ENCODE measurements around the gene ZNF662.

The ZNF662 gene

DNA sequence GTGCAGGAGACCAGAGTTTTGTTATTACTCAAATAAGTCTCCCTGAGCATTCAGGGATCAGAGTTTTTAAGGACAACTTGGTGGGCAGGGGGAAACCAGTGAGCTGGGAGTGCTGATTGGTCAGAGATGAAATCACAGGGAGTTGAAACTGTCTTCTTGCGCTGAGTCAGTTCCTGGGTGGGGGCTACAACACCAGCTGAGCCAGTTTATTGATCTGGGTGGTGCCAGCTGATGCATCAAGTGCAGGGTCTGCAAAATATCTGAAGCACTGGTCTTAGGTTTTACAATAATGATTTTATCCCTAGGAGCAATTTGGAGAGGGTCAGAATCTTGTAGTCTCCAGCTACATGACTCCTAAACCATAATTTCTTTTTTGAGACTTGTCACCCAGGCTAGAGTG, 13.8 kb upstream of the ZNF662 start:
- peaks cover 3% of the 10 kb centered on the region for H3K27me3 ChIP-seq (ENCODE audit: insufficient read depth, poor library complexity, severe bottlenecking)
- DNase-seq (ENCODE audit: low read depth in 1 of 2, low spot score in 1 of 2) = no peak
- no peak overlapping the region for H3K4me3 ChIP-seq (replicated peaks; ENCODE audit: insufficient read depth, low read length)
- H3K27ac ChIP-seq (replicated peaks) = no peak overlapping the region
- TF ChIP-seq SPI1 (IDR thresholded peaks at IDR 0.05; ENCODE audit: borderline replicate concordance, low read depth) = no peak
- TF ChIP-seq GABPA (IDR thresholded peaks at IDR 0.05; ENCODE audit: low read depth) = no peak
- TF ChIP-seq, protein P1, sequence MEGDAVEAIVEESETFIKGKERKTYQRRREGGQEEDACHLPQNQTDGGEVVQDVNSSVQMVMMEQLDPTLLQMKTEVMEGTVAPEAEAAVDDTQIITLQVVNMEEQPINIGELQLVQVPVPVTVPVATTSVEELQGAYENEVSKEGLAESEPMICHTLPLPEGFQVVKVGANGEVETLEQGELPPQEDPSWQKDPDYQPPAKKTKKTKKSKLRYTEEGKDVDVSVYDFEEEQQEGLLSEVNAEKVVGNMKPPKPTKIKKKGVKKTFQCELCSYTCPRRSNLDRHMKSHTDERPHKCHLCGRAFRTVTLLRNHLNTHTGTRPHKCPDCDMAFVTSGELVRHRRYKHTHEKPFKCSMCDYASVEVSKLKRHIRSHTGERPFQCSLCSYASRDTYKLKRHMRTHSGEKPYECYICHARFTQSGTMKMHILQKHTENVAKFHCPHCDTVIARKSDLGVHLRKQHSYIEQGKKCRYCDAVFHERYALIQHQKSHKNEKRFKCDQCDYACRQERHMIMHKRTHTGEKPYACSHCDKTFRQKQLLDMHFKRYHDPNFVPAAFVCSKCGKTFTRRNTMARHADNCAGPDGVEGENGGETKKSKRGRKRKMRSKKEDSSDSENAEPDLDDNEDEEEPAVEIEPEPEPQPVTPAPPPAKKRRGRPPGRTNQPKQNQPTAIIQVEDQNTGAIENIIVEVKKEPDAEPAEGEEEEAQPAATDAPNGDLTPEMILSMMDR (IDR thresholded peaks at IDR 0.05; ENCODE audit: insufficient read depth, low read length) = no peak
- TF ChIP-seq, protein P2, sequence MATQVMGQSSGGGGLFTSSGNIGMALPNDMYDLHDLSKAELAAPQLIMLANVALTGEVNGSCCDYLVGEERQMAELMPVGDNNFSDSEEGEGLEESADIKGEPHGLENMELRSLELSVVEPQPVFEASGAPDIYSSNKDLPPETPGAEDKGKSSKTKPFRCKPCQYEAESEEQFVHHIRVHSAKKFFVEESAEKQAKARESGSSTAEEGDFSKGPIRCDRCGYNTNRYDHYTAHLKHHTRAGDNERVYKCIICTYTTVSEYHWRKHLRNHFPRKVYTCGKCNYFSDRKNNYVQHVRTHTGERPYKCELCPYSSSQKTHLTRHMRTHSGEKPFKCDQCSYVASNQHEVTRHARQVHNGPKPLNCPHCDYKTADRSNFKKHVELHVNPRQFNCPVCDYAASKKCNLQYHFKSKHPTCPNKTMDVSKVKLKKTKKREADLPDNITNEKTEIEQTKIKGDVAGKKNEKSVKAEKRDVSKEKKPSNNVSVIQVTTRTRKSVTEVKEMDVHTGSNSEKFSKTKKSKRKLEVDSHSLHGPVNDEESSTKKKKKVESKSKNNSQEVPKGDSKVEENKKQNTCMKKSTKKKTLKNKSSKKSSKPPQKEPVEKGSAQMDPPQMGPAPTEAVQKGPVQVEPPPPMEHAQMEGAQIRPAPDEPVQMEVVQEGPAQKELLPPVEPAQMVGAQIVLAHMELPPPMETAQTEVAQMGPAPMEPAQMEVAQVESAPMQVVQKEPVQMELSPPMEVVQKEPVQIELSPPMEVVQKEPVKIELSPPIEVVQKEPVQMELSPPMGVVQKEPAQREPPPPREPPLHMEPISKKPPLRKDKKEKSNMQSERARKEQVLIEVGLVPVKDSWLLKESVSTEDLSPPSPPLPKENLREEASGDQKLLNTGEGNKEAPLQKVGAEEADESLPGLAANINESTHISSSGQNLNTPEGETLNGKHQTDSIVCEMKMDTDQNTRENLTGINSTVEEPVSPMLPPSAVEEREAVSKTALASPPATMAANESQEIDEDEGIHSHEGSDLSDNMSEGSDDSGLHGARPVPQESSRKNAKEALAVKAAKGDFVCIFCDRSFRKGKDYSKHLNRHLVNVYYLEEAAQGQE (IDR thresholded peaks at IDR 0.05; ENCODE audit: insufficient replicate concordance, low read depth) = no peak
- TF ChIP-seq POLR2AphosphoS5 (IDR thresholded peaks at IDR 0.05; ENCODE audit: low read depth) = no peak

DNA sequence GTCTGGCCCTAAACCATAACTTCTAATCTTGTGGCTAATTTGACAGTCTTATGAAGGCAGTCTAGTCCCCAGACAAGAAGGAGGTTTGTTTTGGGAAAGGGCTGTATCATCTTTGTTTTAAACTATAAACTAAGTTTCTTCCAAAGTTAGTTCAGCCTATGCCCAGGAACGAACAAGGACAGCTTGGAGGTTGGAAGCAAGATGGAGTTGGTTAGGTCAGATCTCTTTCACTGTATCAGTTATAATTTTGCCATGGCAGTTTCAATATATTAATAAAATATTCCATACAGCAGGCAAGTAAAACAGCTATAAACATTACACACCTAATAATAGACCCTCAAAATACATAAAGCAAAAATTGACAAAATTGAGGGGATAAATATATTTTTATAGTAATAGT, 13.1 kb upstream of the ZNF662 start:
- Histone ChIP-seq H3K27ac (replicated peaks) (no peak overlapping the region), H3K27me3 (ENCODE audit: insufficient read depth, poor library complexity, severe bottlenecking) (peaks cover 3% of the 10 kb centered on the region), H3K4me3 (replicated peaks; ENCODE audit: insufficient read depth, low read length) (no peak overlapping the region)
- DNase-seq (ENCODE audit: low read depth in 1 of 2, low spot score in 1 of 2) = no peak
- TF ChIP-seq, protein P1 (IDR thresholded peaks at IDR 0.05; ENCODE audit: insufficient read depth, low read length) = no peak
- TF ChIP-seq GABPA (IDR thresholded peaks at IDR 0.05; ENCODE audit: low read depth) = no peak
- no peak for TF ChIP-seq SPI1 (IDR thresholded peaks at IDR 0.05; ENCODE audit: borderline replicate concordance, low read depth)
- TF ChIP-seq, protein P2 (IDR thresholded peaks at IDR 0.05; ENCODE audit: insufficient replicate concordance, low read depth) = no peak
- no peak for TF ChIP-seq POLR2AphosphoS5 (IDR thresholded peaks at IDR 0.05; ENCODE audit: low read depth)

DNA sequence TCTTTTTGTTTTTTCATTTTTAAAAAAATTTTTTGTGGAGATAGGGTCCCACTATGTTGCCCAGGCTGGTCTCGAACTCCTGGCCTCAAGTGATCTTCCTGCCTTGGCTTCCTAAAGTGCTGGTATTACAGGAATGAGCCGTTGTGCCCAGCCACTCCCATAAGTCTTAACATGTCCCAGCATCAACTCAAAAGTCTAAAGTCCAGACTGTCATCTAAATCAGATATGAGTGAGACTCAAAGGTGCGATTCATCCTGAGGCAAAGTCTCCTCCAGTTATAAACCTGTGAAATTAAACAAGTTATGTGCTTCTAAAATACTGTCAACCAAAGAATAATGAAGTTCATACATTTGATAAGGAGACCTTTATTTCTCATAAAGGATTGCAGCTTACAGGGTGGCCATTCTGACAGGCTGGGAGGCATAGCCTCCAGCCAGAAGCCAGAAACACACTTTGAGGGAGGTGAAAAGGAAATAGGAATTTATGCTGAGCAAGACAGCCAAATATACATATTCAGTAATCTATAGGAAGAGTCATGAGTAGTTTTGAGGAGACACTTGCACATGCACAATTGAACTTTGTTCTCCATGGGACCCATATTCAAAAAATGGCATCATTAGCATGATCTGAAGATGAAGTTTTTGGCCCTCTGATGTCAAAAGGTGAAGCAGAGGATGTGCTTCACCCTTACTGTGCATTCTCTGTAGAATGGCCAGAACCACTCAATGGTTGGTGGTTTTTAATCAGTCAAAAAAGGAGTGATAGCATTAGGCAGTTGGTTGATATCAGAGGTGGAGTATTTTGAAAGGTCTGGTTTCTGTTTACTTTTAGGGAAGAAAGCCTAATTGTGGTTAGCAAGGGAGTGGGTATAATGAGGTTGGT, 11.0 kb upstream of the ZNF662 start:
- TF ChIP-seq, protein P2 (IDR thresholded peaks at IDR 0.05; ENCODE audit: insufficient replicate concordance, low read depth) = no peak
- TF ChIP-seq SPI1 (IDR thresholded peaks at IDR 0.05; ENCODE audit: borderline replicate concordance, low read depth) (no peak), GABPA (IDR thresholded peaks at IDR 0.05; ENCODE audit: low read depth) (no peak), POLR2AphosphoS5 (IDR thresholded peaks at IDR 0.05; ENCODE audit: low read depth) (no peak)
- TF ChIP-seq, protein P1 (IDR thresholded peaks at IDR 0.05; ENCODE audit: insufficient read depth, low read length) = no peak
- no peak for DNase-seq (ENCODE audit: low read depth in 1 of 2, low spot score in 1 of 2)
- Histone ChIP-seq H3K4me3 (replicated peaks; ENCODE audit: insufficient read depth, low read length) (no peak overlapping the region), H3K27me3 (ENCODE audit: insufficient read depth, poor library complexity, severe bottlenecking) (no peaks in the 10 kb centered on the region), H3K27ac (replicated peaks) (no peak overlapping the region)

Data from HL-60 (cell line).